Parathyroid adenoma (tissue), 2 donors: ENCODE measurements around the gene CAMK2D.

Source experiments
- H2AFZ ChIP-seq: fragments of 300-600 bp; sonication (generic); one replicate; pipeline ENCODE4 v1.7.0; 2017; ENCODE audit warnings: antibody characterized with exemption, mild to moderate bottlenecking
- H3K27ac ChIP-seq: fragments of 300-600 bp; sonication (generic); one replicate; pipeline ENCODE4 v1.7.0; 2017
- H3K27me3 ChIP-seq: fragments of 300-600 bp; sonication (generic); one replicate; pipeline ENCODE4 v1.7.0; 2017; ENCODE audit warnings: low read length; ENCODE audit not compliant: control insufficient read depth, insufficient read depth
- H3K36me3 ChIP-seq: fragments of 300-600 bp; sonication (generic); one replicate; pipeline ENCODE4 v1.7.0; 2017; ENCODE audit warnings: low read length; ENCODE audit not compliant: control insufficient read depth, insufficient read depth
- H3K4me1 ChIP-seq: fragments of 300-600 bp; sonication (generic); one replicate; pipeline ENCODE4 v1.7.0; 2017; ENCODE audit warnings: control low read depth
- H3K4me2 ChIP-seq: fragments of 300-600 bp; sonication (generic); one replicate; pipeline ENCODE4 v1.7.0; 2017; ENCODE audit warnings: low read length
- H3K4me3 ChIP-seq: fragments of 300-600 bp; sonication (generic); one replicate; pipeline ENCODE4 v1.7.0; 2017; ENCODE audit warnings: low read depth, low read length
- H3K79me2 ChIP-seq: fragments of 300-600 bp; sonication (generic); one replicate; pipeline ENCODE4 v1.7.0; 2017; ENCODE audit warnings: control low read depth
- H3K9ac ChIP-seq: fragments of 300-600 bp; sonication (generic); one replicate; pipeline ENCODE4 v1.7.0; 2017; ENCODE audit warnings: mild to moderate bottlenecking
- H3K9me3 ChIP-seq: fragments of 300-600 bp; sonication (generic); one replicate; pipeline ENCODE4 v1.7.0; 2017; ENCODE audit warnings: low read length; ENCODE audit not compliant: control insufficient read depth
- CTCF ChIP-seq: fragments of 300-600 bp; sonication (generic); IDR thresholded peaks from one replicate; pipeline ENCODE4 v1.7.0; 2017; ENCODE audit warnings: antibody characterized with exemption, mild to moderate bottlenecking
- donor health status: primary hyperparathyroidism.

CAMK2D gene

DNA sequence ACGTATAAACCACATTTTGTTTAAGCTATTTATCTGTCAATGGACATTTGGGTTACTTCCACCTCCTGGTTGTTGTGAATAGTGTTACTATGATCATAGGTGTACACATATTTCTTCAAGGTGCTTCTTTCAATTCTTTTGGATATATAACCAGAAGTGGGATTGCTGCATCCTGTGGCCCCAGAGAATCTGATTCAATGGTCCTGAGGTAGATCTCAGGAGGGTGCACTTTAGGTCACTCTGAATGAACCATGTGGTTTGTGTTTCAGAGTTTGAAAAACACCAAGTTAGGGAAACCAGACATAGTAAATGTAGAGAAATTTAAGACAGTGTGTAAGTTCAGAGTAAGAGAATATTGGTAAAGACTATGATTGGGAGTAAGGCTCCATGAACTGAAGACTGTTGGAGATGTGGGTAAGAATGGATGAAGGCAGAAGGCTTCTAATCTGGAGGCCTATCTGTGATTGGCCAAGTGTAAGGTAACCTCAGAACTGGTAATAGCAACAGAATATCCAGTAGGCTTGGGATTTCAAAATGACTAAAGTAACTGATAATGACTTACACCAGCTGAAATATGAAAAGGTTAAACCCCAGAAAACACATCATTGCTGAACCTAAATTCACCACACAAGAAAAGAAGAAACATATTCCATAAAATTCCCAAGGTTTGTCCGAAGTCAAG, 236.9 kb downstream of the CAMK2D start:
- Histone ChIP-seq H3K27ac (no peak overlapping the region), H3K4me2 (no peak overlapping the region), H2AFZ (no peak overlapping the region), H3K9me3 (no peaks in the 10 kb centered on the region), H3K4me1 (no peaks in the 10 kb centered on the region), H3K27me3 (no peaks in the 10 kb centered on the region), H3K9ac (no peak overlapping the region), H3K36me3 (no peaks in the 10 kb centered on the region), H3K79me2 (no peaks in the 10 kb centered on the region), H3K4me3 (no peak overlapping the region)
- no peak for TF ChIP-seq CTCF

DNA sequence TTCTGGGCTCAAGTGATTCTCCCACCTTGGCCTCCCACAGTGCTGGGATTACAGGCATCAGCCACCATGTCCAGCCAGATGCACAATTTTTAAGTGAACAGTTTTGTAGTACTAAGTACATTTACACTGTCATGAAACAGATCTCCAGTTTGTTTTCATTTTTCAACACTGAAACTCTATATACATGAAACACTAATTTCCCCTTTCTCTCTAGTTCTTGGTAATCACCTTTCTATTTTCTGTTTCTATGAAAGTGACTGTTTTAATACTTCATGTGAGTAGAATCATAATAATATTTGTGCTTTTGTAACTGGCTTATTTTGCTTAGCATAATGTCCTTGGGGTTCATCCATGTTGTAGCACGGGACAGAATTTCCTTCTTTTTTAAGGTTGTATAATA, 237.4 kb downstream of the CAMK2D start:
- Histone ChIP-seq H3K27ac (no peak overlapping the region), H3K4me1 (no peaks in the 10 kb centered on the region), H3K36me3 (no peaks in the 10 kb centered on the region), H3K79me2 (no peaks in the 10 kb centered on the region), H3K4me3 (no peak overlapping the region), H3K27me3 (no peaks in the 10 kb centered on the region), H3K9me3 (no peaks in the 10 kb centered on the region), H2AFZ (no peak overlapping the region), H3K9ac (no peak overlapping the region), H3K4me2 (no peak overlapping the region)
- TF ChIP-seq CTCF = no peak

DNA sequence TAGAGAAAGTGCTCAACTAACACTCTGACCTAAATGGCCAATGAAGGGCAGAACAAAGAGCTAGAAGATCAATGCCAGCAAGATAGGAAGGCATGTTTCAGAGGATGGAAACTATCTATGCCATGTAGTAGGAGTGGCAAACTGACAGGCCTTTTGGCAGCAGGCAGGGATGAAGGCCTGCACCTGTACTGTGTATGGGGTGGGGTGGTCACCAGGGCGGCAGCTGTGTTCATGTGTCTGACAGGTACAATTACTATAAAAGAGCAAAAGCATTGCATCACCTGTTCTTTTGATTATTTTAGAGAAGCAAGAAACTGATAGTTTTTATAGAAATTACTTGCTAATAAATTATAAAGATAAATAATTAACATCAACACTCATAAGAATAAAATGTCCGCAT, 239.1 kb downstream of the CAMK2D start:
- Histone ChIP-seq H3K36me3 (no peaks in the 10 kb centered on the region), H3K79me2 (no peaks in the 10 kb centered on the region), H3K4me3 (no peak overlapping the region), H3K4me2 (no peak overlapping the region), H3K9me3 (no peaks in the 10 kb centered on the region), H3K4me1 (no peaks in the 10 kb centered on the region), H3K9ac (no peak overlapping the region), H2AFZ (no peak overlapping the region), H3K27ac (no peak overlapping the region), H3K27me3 (no peaks in the 10 kb centered on the region)
- TF ChIP-seq CTCF = no peak

DNA sequence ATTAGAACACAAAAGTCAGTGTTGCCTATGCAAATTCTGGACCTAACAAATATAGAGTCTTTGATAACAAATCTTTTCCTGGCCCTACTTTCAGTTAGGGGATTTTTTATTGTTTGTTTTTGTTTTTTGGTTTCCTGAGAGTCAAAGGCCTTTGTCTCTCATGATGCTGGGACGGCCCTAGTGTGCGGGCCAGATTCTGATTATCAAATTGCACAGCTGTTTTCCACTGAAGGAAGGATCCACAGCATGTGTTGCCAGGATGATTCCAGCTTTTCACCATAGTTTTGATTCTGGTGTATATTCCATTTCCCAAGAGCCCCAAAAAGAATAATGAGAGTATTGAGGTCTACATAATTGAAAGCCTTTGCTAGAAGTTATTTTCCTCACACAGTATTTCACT, 248.2 kb downstream of the CAMK2D start:
- Histone ChIP-seq H3K9me3 (no peaks in the 10 kb centered on the region), H3K4me3 (no peak overlapping the region), H3K36me3 (no peaks in the 10 kb centered on the region), H3K4me2 (no peak overlapping the region), H3K79me2 (no peaks in the 10 kb centered on the region), H3K4me1 (no peaks in the 10 kb centered on the region), H3K9ac (no peak overlapping the region), H3K27me3 (no peaks in the 10 kb centered on the region), H2AFZ (no peak overlapping the region), H3K27ac (no peak overlapping the region)
- TF ChIP-seq CTCF = no peak

GRCh38 chr4:113512880-113513279, 248.7 kb downstream of the CAMK2D start:
- H3K4me3 ChIP-seq = no peak overlapping the region
- H3K4me1 ChIP-seq = no peaks in the 10 kb centered on the region
- no peak overlapping the region for H3K9ac ChIP-seq
- no peak overlapping the region for H2AFZ ChIP-seq
- no peaks in the 10 kb centered on the region for H3K27me3 ChIP-seq
- no peaks in the 10 kb centered on the region for H3K9me3 ChIP-seq
- no peak overlapping the region for H3K27ac ChIP-seq
- no peaks in the 10 kb centered on the region for H3K36me3 ChIP-seq
- TF ChIP-seq CTCF = no peak
- no peaks in the 10 kb centered on the region for H3K79me2 ChIP-seq
- H3K4me2 ChIP-seq = no peak overlapping the region
